ENCODE measurements around the gene FBLN5. TPM values are rescaled to one million over a fixed set of nuclear protein-coding genes. Genes with fewer than 3 reads are reported as not detected.

The FBLN5 gene
- polyA plus RNA-seq, 1 of the 3 experiments (the other 2 are of a cell fraction), result 39.8 TPM

DNA sequence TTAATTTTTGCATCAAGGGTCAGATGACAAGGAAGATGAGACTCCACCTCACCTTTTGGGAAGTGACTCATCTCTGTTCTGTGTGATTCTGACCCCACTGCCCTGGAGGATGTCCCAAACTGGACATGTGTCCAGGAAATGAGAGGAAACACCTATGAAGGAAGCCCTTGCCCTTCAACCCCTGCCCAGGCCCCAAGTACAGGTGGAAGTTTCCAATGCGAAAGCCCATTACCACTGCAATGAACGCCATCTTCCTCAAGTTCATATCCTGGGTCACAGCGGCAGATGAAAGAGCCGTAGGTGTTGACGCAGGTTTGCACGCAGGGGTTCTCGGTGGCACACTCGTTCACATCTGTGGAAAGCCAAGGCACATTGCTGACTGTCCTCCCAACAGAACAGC is 60.5 kb downstream of the FBLN5 start:
- Histone ChIP-seq H3K27me3 (ENCODE audit: insufficient read depth) (no peaks in the 10 kb centered on the region), H2AFZ (ENCODE audit: low read depth) (no peak overlapping the region), H3K9ac (no peak overlapping the region), H3K36me3 (replicated peaks in 1 of 2; ENCODE audit: control insufficient read depth in 1 of 2, insufficient read depth in 2 of 2, low read length in 1 of 2) (peaks cover 0 to 63% of the 10 kb centered on the region in 2 experiments), H3F3A (replicated peaks; ENCODE audit: insufficient read depth) (no peaks in the 10 kb centered on the region), H4K20me1 (ENCODE audit: insufficient read depth) (no peaks in the 10 kb centered on the region), H3K4me1 (ENCODE audit: control insufficient read depth in 1 of 2, insufficient read depth in 2 of 2, low read depth in 1 of 2, low read length in 1 of 2) (no peaks in the 10 kb centered on the region), H3K9me2 (no peaks in the 10 kb centered on the region), H3K4me2 (no peak overlapping the region), H3K27ac (ENCODE audit: low read depth in 2 of 2, low read length in 1 of 2) (no peak overlapping the region), H3K4me3 (ENCODE audit: low read depth in 2 of 2, low read length in 1 of 2) (no peak overlapping the region), H3K9me3 (no peaks in the 10 kb centered on the region), H3K79me2 (ENCODE audit: insufficient read depth) (no peaks in the 10 kb centered on the region)
- TF ChIP-seq TAF1 (IDR thresholded peaks at IDR 0.05; ENCODE audit: borderline replicate concordance, low read depth, low read length) (no peak), TEAD4 (IDR thresholded peaks at IDR 0.05; ENCODE audit: borderline replicate concordance, insufficient read depth) (no peak), EZH2phosphoT487 (IDR thresholded peaks at IDR 0.05; ENCODE audit: borderline replicate concordance, low read depth) (no peak), POLR2AphosphoS5 (IDR thresholded peaks at IDR 0.05; ENCODE audit: low read depth, low read length) (no peak), RXRA (IDR thresholded peaks at IDR 0.05; ENCODE audit: borderline replicate concordance, low read depth) (no peak), CTCF (IDR thresholded peaks at IDR 0.05) (no peak), YY1 (IDR thresholded peaks at IDR 0.05; ENCODE audit: low read depth) (no peak), FOXM1 (IDR thresholded peaks at IDR 0.05; ENCODE audit: low read depth) (no peak), NRF1 (IDR thresholded peaks at IDR 0.05; ENCODE audit: low read depth, low read length) (no peak), CHD2 (IDR thresholded peaks at IDR 0.05; ENCODE audit: low read length, partially characterized antibody) (no peak), MXI1 (IDR thresholded peaks at IDR 0.05; ENCODE audit: low read depth, low read length) (no peak), NFIC (IDR thresholded peaks at IDR 0.05; ENCODE audit: borderline replicate concordance) (no peak), RCOR1 (IDR thresholded peaks at IDR 0.05; ENCODE audit: low read length) (no peak), ELF1 (IDR thresholded peaks at IDR 0.05) (no peak), JUND (IDR thresholded peaks at IDR 0.05) (no peak)
- TF ChIP-seq, protein P1, sequence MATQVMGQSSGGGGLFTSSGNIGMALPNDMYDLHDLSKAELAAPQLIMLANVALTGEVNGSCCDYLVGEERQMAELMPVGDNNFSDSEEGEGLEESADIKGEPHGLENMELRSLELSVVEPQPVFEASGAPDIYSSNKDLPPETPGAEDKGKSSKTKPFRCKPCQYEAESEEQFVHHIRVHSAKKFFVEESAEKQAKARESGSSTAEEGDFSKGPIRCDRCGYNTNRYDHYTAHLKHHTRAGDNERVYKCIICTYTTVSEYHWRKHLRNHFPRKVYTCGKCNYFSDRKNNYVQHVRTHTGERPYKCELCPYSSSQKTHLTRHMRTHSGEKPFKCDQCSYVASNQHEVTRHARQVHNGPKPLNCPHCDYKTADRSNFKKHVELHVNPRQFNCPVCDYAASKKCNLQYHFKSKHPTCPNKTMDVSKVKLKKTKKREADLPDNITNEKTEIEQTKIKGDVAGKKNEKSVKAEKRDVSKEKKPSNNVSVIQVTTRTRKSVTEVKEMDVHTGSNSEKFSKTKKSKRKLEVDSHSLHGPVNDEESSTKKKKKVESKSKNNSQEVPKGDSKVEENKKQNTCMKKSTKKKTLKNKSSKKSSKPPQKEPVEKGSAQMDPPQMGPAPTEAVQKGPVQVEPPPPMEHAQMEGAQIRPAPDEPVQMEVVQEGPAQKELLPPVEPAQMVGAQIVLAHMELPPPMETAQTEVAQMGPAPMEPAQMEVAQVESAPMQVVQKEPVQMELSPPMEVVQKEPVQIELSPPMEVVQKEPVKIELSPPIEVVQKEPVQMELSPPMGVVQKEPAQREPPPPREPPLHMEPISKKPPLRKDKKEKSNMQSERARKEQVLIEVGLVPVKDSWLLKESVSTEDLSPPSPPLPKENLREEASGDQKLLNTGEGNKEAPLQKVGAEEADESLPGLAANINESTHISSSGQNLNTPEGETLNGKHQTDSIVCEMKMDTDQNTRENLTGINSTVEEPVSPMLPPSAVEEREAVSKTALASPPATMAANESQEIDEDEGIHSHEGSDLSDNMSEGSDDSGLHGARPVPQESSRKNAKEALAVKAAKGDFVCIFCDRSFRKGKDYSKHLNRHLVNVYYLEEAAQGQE (IDR thresholded peaks at IDR 0.05; ENCODE audit: low read depth, low read length), result no peak
- TF ChIP-seq, protein P2, sequence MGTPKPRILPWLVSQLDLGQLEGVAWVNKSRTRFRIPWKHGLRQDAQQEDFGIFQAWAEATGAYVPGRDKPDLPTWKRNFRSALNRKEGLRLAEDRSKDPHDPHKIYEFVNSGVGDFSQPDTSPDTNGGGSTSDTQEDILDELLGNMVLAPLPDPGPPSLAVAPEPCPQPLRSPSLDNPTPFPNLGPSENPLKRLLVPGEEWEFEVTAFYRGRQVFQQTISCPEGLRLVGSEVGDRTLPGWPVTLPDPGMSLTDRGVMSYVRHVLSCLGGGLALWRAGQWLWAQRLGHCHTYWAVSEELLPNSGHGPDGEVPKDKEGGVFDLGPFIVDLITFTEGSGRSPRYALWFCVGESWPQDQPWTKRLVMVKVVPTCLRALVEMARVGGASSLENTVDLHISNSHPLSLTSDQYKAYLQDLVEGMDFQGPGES (IDR thresholded peaks at IDR 0.05; ENCODE audit: low read depth, low read length), result no peak
- TF ChIP-seq, protein P3, sequence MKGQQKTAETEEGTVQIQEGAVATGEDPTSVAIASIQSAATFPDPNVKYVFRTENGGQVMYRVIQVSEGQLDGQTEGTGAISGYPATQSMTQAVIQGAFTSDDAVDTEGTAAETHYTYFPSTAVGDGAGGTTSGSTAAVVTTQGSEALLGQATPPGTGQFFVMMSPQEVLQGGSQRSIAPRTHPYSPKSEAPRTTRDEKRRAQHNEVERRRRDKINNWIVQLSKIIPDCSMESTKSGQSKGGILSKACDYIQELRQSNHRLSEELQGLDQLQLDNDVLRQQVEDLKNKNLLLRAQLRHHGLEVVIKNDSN (IDR thresholded peaks at IDR 0.05; ENCODE audit: borderline replicate concordance, low read depth), result no peak
- WGBS (ENCODE audit: low lambda C conversion rate), result 67% methylated on average over 8 of the region's 8 CpGs
- DNase-seq, result no peak
- CTCF ChIA-PET, result no interaction called here
- POLR2A ChIA-PET, result no interaction called here
